Activated CD8-positive, alpha-beta T cell treated with anti-CD3 and anti-CD28 coated beads, Interleukin-2, amount 10 ng/mL, durations not matched to agents 7 days and 5 days (primary cell): ENCODE measurements around the gene PSMD12. TPM values are rescaled to one million over a fixed set of nuclear protein-coding genes. Genes with fewer than 3 reads are reported as not detected.
"Not testable (repeated sequence)": the region's sequence is repeated elsewhere in the genome, so short reads cannot be mapped to it uniquely, and the experiment has no call there.

Source experiments
- ATAC-seq: fragments of 150-1000 bp; cut with Tn5 transposase; one replicate; pipeline ENCODE4 v1.10.0; 2021; ENCODE audit warnings: moderate library complexity
- CTCF ChIA-PET: fragments of 350-600 bp; sonication (Branson Sonifier 250); formaldehyde crosslinking; loops from one replicate; lab custom pipeline; 2021; ENCODE audit warnings: antibody characterized with exemption; lab: Charles Lee
- POLR2A ChIA-PET: fragments of 350-600 bp; sonication (Branson Sonifier 250); formaldehyde crosslinking; loops from one replicate; lab custom pipeline; 2021; ENCODE audit warnings: antibody characterized with exemption; lab: Charles Lee
- DNase-seq: peaks from one replicate; pipeline ENCODE4 v3.0.0-alpha.2; 2020
- H3K27ac Mint-ChIP-seq: one replicate; pipeline ENCODE4 v1.8.0; 2021; ENCODE audit warnings: mild to moderate bottlenecking, mixed read lengths
- H3K27me3 Mint-ChIP-seq: one replicate; pipeline ENCODE4 v1.8.0; 2021; ENCODE audit warnings: low read depth, mixed read lengths
- H3K36me3 Mint-ChIP-seq: one replicate; pipeline ENCODE4 v1.8.0; 2021; ENCODE audit warnings: low read depth, mixed read lengths
- H3K4me1 Mint-ChIP-seq: one replicate; pipeline ENCODE4 v1.8.0; 2021; ENCODE audit warnings: low read depth, mixed read lengths
- H3K4me3 Mint-ChIP-seq: one replicate; pipeline ENCODE4 v1.8.0; 2021; ENCODE audit warnings: mild to moderate bottlenecking, mixed read lengths
- H3K9me3 Mint-ChIP-seq: one replicate; pipeline ENCODE4 v1.8.0; 2022; ENCODE audit warnings: mixed read lengths; ENCODE audit not compliant: insufficient read depth
- total RNA-seq, 2 experiments: library from RNA; stranded (reverse); gene quantifications; one replicate each; pipeline ENCODE4 v1.2.3, GENCODE V29; 2021

PSMD12 gene
- total RNA-seq, 2 experiments from 2014 or later = 49.4 to 53.9 TPM

DNA sequence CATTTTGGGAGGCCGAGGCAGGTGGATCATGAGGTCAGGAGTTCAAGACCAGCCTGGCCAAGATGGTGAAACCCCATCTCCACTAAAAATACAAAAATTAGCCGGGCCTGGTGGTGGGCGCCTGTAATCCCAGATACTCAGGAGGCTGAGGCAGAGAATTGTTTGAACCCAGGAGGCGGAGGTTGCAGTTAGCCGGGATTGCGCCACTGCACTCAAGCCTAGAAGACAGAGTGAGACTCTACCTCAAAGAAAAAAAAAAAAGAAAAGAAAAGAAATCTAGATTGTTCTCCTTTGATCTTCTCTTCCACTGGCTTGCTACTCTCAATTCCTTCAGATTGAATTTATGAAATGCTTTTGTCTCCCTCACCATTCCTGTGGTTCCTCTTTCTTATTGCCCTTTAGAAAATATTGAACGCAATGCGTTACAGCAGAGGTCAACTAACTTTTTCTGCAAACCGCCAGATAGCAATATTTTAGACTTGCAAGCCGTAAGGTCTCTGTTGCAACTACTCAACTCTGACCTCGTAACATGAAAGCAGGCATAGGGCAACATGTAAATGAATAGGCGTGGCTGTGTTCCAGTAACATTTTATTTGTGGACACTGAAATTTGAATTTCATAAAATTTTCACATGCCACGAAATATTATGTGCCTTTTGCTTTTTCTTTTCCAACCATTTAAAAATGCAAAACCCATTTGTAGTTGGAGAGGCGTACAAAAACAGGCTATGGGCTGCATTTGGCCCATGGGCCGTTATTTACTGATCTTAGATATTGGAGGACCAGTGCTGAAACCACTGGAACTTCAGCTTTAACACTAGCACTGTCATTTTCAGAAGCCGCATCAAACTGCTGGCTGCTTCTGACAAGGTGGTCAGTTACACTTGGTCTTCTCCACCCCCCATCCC is 35.5 kb upstream of the PSMD12 start:
- Mint-ChIP-seq H3K27ac (peak overlapping the region; percentile 85), H3K9me3 (peaks cover 5% of the 10 kb centered on the region), H3K36me3 (peaks cover 32% of the 10 kb centered on the region), H3K4me3 (peak overlapping the region; percentile 59), H3K4me1 (peaks cover 73% of the 10 kb centered on the region), H3K27me3 (no peaks in the 10 kb centered on the region)
- ChIA-PET POLR2A (interaction anchor here (0.9 to 1.3 kb wide), 4 partner anchors 15 to 74 kb away, joined by 4 to 11 read pairs (median 4); no protein-coding TSS in a partner anchor), CTCF (interaction anchor here (1.5 to 1.9 kb wide), 2 partner anchors 23 to 73 kb away, joined by 5 to 6 read pairs; no protein-coding TSS in a partner anchor)
- DNase-seq = no peak
- ATAC-seq = peak; percentile 48

DNA sequence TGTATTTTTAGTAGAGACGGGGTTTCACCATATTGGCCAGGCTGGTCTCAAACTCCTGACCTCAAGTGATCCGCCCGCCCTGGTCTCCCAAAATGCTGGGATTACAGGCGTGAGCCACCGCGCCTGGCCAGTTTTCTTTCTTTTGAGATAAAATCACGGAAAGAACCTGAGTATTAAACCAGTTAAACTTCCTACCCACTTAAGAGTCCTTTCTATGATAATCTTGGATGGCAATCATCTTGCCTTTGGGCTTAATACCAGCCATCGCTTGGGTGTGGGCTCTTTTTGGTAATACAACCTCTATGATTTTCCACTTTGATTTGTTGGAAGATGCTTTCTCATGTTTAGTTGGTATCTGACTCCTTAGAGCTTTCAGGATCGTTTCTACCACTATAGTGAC is 34.7 kb upstream of the PSMD12 start:
- POLR2A ChIA-PET = interaction anchor here (0.7 to 1.4 kb wide), 4 partner anchors 10 to 67 kb away, joined by 3 to 6 read pairs (median 4); no protein-coding TSS in a partner anchor
- CTCF ChIA-PET = interaction anchor here (1.0 to 1.9 kb wide), 3 partner anchors 22 to 74 kb away, joined by 3 to 5 read pairs (median 4); no protein-coding TSS in a partner anchor
- Mint-ChIP-seq H3K9me3 (peaks cover 5% of the 10 kb centered on the region), H3K4me1 (peaks cover 70% of the 10 kb centered on the region), H3K4me3 (peak overlapping the region; percentile 47), H3K36me3 (peaks cover 28% of the 10 kb centered on the region), H3K27ac (peak overlapping the region; percentile 85), H3K27me3 (no peaks in the 10 kb centered on the region)
- no peak for DNase-seq
- ATAC-seq = no peak

DNA sequence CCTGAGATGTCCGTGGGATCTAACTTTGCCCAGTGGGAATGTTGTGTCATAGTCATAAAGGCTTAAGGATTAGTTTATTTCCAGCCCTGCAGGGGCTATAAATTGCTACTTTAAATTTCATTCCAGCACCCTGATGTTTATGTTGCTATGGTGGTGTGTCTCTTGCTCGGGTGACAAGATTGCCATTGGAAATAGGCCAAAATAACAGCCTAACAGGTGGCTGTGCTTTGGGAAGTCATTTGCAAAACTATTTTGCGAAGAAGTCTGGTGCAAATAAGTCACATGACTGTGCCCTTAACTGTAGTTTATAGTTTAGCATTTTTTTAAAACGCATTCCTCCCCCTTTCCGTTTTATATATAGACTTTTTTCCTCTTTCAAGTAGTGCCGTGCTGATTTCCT is 33.8 kb upstream of the PSMD12 start:
- ChIA-PET CTCF (interaction anchor here (1.1 to 1.9 kb wide), 2 partner anchors 21 to 41 kb away, joined by 4 to 5 read pairs; no protein-coding TSS in a partner anchor), POLR2A (interaction anchor here (0.7 to 1.4 kb wide), 4 partner anchors 10 to 68 kb away, joined by 3 to 6 read pairs (median 4); no protein-coding TSS in a partner anchor)
- no peaks in the 10 kb centered on the region for H3K27me3 Mint-ChIP-seq
- DNase-seq = no peak
- peaks cover 5% of the 10 kb centered on the region for H3K9me3 Mint-ChIP-seq
- peak; percentile 29 for ATAC-seq
- H3K36me3 Mint-ChIP-seq = peaks cover 31% of the 10 kb centered on the region
- peak overlapping the region; percentile 46 for H3K4me3 Mint-ChIP-seq
- peak overlapping the region; percentile 85 for H3K27ac Mint-ChIP-seq
- peaks cover 67% of the 10 kb centered on the region for H3K4me1 Mint-ChIP-seq

DNA sequence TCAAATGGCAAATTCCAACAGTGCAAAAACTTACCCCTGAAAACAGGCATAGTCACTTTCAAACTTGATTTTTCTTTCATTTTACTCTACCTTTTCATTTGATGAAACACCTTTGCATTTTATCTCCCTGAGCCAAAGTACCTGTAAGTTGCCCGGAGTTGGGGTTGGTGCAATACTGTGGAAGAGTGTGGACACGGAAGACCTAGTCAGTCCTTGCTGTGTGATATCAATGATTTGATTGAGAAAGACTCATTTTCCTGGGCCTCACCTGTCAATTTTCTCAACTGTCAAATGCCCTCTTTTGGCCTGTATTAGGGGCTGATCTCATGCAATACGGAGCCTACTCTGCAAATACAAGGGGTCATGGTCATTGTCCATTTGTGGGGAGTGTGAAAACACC is 33.3 kb upstream of the PSMD12 start:
- Mint-ChIP-seq H3K9me3 (peaks cover 5% of the 10 kb centered on the region), H3K27me3 (no peaks in the 10 kb centered on the region), H3K36me3 (peaks cover 35% of the 10 kb centered on the region), H3K4me3 (peak overlapping the region; percentile 24), H3K4me1 (peaks cover 67% of the 10 kb centered on the region), H3K27ac (peak overlapping the region; percentile 85)
- CTCF ChIA-PET = interaction anchor here (1.8 kb wide), 1 partner anchor 76 kb away, joined by 11 read pairs; no protein-coding TSS in a partner anchor
- DNase-seq (no peak), ATAC-seq (no peak)
- POLR2A ChIA-PET = no interaction called here

DNA sequence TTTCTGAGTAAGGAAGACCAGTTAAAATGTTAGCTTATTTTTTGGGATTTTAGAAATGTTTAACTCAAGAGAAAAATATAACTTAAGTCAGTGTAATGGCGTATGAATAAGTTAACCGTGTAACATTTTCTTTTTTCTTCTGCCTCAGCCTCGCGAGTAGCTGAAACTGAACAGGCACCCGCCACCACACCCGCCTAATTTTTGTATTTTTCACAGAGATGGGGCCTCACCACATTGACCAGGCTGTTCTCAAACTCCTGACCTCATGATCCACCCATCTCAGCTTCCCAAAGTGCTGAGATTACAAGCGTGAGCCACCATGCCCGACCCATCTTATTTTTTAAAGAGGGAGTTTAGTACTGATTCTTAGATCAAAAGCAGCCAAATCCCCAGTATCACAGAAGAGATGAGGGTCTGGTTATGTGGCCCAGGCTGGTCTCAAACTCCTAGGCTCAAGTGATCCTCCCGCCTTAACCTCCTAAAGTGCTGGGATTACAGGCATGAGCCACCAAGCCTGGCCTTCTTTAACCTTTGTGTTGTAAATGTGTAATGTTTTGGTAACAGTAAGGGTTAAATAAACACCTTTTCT is 27.5 kb upstream of the PSMD12 start:
- POLR2A ChIA-PET = interaction anchor here (1.0 kb wide), 2 partner anchors 16 to 47 kb away, joined by 5 read pairs; no protein-coding TSS in a partner anchor
- no peak overlapping the region for H3K4me3 Mint-ChIP-seq

DNA sequence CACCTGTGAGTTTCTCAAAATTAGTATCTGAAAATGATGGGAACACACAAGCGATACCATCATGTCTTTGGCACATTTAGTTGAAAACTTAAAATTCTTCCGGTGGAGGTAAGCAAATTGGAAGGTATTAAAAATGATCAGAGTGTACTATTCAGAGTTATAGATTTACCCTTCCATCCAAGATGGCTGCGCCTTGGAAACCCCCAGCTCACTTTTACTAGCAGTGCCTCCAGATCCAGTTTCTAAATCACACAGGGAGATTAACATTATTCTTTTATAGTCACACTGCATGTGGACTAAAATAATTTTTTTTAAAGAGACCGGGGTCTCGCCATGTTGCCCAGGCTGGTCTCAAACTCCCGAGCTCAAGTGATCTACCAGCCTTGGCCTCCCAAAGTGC is 25.7 kb upstream of the PSMD12 start:
- Mint-ChIP-seq H3K27me3 (no peaks in the 10 kb centered on the region), H3K27ac (peak overlapping the region; percentile 44), H3K9me3 (no peaks in the 10 kb centered on the region), H3K4me3 (no peak overlapping the region), H3K36me3 (peaks cover 46% of the 10 kb centered on the region), H3K4me1 (peaks cover 60% of the 10 kb centered on the region)
- CTCF ChIA-PET = interaction anchor here (6.9 kb wide), 1 partner anchor 49 kb away, joined by 40 read pairs; no protein-coding TSS in a partner anchor
- ATAC-seq (no peak), DNase-seq (no peak)
- POLR2A ChIA-PET = interaction anchor here (1.2 kb wide), 1 partner anchor 49 kb away, joined by 4 read pairs; no protein-coding TSS in a partner anchor

More for the DNA sequence above, 27.5 kb upstream of the PSMD12 start:
- DNase-seq = no peak
- H3K9me3 Mint-ChIP-seq = peaks cover 5% of the 10 kb centered on the region
- CTCF ChIA-PET = interaction anchor here (1.0 to 1.5 kb wide), 4 partner anchors 16 to 81 kb away, joined by 3 to 6 read pairs (median 4); no protein-coding TSS in a partner anchor
- peaks cover 51% of the 10 kb centered on the region for H3K36me3 Mint-ChIP-seq
- peaks cover 63% of the 10 kb centered on the region for H3K4me1 Mint-ChIP-seq
- no peaks in the 10 kb centered on the region for H3K27me3 Mint-ChIP-seq
- no peak for ATAC-seq
- no peak overlapping the region for H3K27ac Mint-ChIP-seq

DNA sequence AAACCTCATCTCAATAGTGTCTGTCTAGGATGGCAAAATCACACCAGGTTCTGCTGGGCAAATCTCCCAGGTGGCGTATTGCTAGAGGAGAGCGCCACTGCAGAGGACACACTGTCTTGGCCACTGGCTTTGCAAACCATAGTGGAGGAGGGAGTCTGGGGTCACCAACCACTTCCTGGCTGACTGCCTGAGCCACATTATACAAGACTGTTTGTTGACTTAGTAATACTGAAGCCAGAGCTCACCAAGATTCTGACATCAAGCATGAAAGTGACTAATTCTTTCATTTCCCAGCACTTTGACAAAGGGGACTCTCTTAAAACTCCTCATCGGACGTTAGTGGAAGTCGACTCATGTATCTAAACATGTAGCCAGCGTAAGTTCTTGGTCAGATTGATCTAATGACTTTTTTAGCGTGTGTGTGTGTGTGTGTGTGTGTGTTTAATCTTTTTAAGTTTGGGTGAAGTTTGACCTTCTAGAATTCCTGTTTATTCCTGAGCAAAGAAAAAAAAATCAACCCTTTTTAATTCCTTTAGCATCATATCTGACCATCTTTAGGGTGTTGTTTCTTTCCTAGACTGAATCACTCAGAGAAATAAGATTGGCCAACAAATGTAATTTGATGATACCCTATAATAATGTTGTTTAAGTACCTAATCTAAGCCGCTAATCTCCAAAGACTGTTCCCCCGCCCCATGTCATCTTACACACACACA is 24.4 kb upstream of the PSMD12 start:
- H3K4me1 Mint-ChIP-seq = peaks cover 70% of the 10 kb centered on the region
- ATAC-seq = peak; percentile 91
- no peaks in the 10 kb centered on the region for H3K27me3 Mint-ChIP-seq
- DNase-seq = peak; percentile 82
- H3K9me3 Mint-ChIP-seq = no peaks in the 10 kb centered on the region
- peak overlapping the region; percentile 93 for H3K27ac Mint-ChIP-seq
- CTCF ChIA-PET = interaction anchor here (0.7 to 6.9 kb wide), 10 partner anchors 13 to 86 kb away, joined by 3 to 181 read pairs (median 8); partner anchors contain the start of gene PITPNC1
- POLR2A ChIA-PET = interaction anchor here (0.7 to 3.6 kb wide), 10 partner anchors 10 to 327 kb away, joined by 3 to 33 read pairs (median 6); partner anchors contain the start of gene NOL11
- H3K36me3 Mint-ChIP-seq = peaks cover 49% of the 10 kb centered on the region
- peak overlapping the region; percentile 71 for H3K4me3 Mint-ChIP-seq

DNA sequence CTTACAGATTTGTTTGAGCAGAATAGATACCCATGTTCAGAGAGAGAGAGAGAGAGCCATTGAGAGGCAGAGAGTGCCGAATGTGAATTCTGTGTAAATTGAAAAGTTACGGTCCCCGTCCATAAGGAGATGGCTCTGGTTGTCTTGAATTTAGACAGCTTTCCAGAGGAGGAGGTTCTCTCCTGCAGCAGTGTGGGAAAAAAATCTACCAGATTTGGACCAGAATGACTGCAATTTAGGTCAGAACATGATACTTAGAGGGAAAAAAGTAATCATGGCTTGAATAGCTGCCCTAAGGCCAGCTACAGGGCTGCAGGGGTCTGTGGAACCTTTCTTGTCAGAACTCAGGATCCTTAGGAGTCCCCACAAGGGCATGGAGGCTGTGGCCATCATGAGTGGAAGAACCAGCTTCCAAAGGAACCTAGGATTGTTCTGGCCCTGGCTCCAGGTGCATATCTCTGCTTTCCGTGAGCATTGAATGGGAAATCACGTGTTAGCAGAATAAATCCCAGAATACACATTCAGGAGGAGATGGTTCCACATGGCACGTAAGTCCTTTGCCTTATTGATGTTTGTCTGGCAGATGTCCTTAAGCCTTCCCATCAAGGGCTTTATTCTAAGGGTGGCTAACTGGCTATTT is 23.7 kb upstream of the PSMD12 start:
- Mint-ChIP-seq H3K9me3 (no peaks in the 10 kb centered on the region), H3K4me3 (peak overlapping the region; percentile 71), H3K4me1 (peaks cover 74% of the 10 kb centered on the region), H3K27me3 (no peaks in the 10 kb centered on the region), H3K36me3 (peaks cover 49% of the 10 kb centered on the region), H3K27ac (peak overlapping the region; percentile 93)
- peak; percentile 8 for ATAC-seq
- DNase-seq = no peak
- ChIA-PET CTCF (interaction anchor here (0.7 to 6.9 kb wide), 14 partner anchors 12 to 97 kb away, joined by 3 to 181 read pairs (median 4); partner anchors contain the start of genes PITPNC1 and PSMD12), POLR2A (interaction anchor here (0.8 to 3.6 kb wide), 10 partner anchors 10 to 89 kb away, joined by 3 to 33 read pairs (median 6); no protein-coding TSS in a partner anchor)

DNA sequence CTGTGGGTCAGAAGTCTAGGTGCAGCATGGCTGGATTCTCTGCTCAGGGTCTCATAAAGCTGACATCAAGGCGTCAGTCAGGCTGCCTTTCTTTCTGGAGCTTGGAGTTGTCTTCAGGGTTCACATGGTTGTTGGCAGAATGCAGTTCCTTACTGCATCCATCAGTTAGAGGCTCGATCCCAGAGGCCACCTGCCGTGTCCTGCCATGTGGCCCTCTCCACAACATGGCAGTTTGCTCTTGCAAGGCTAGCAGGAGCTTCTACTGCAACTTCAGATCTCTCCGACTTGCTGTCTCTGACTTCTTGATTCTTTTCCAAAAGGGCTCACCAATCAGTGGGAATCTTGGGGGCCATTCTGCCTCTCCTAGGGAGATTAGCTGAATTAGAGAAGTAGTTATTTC is 22.6 kb upstream of the PSMD12 start:
- Mint-ChIP-seq H3K4me3 (no peak overlapping the region), H3K9me3 (no peaks in the 10 kb centered on the region), H3K27ac (peak overlapping the region; percentile 0), H3K36me3 (peaks cover 53% of the 10 kb centered on the region), H3K27me3 (no peaks in the 10 kb centered on the region), H3K4me1 (peaks cover 77% of the 10 kb centered on the region)
- ChIA-PET POLR2A (interaction anchor here (0.8 to 3.6 kb wide), 6 partner anchors 10 to 89 kb away, joined by 3 to 33 read pairs (median 16); no protein-coding TSS in a partner anchor), CTCF (interaction anchor here (1.1 to 6.9 kb wide), 11 partner anchors 10 to 98 kb away, joined by 3 to 181 read pairs (median 5); partner anchors contain the start of genes PITPNC1 and PSMD12)
- DNase-seq (no peak), ATAC-seq (no peak)

DNA sequence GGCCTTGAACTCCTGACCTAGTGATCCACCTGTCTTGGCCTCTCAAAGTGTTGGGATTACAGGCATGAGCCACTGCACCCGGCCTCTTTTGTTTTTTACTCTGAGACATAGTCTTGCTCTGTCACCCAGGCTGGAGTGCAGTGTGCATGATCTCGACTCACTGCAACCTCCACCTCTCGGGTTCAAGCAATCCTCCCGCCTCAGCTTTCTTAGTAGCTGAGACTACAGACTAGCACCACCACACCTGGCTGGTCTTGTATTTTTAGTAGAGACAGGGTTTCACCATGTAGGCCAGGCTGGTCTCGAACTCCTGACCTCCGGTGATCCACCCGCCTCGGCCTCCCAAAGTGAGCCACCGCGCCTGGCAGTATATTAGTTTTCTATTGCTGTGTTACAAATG is 22.2 kb upstream of the PSMD12 start:
- not testable (repeated sequence) for DNase-seq, H3K4me3 Mint-ChIP-seq

More for the DNA sequence above, 22.2 kb upstream of the PSMD12 start:
- not testable (repeated sequence) for H3K27ac Mint-ChIP-seq, ATAC-seq, H3K27me3 Mint-ChIP-seq, H3K9me3 Mint-ChIP-seq
- Mint-ChIP-seq H3K4me1 (peaks cover 76% of the 10 kb centered on the region), H3K36me3 (peaks cover 54% of the 10 kb centered on the region)
- CTCF ChIA-PET = interaction anchor here (1.4 to 6.9 kb wide), 9 partner anchors 10 to 105 kb away, joined by 3 to 181 read pairs (median 13); partner anchors contain the start of genes PITPNC1 and PSMD12
- POLR2A ChIA-PET = interaction anchor here (1.1 to 3.6 kb wide), 7 partner anchors 10 to 89 kb away, joined by 4 to 33 read pairs (median 10); no protein-coding TSS in a partner anchor
